Measurements from ENCODE around the gene CCL19. TPM values are rescaled to one million over a fixed set of nuclear protein-coding genes. Genes with fewer than 3 reads are reported as not detected.

Gene CCL19
- total and polyA plus RNA-seq, 2 donors (not counting 3 experiments of a cell fraction or from before 2014, with no cell fraction given), result not detected

- H3K79me2 ChIP-seq (ENCODE audit: control insufficient read depth, insufficient read depth, low read length), result no peaks in the 10 kb centered on the region
- dilution Hi-C loops (cut with MboI; ENCODE audit: extremely low pct_ligation_motif_present, low sequenced_read_pairs) (no loop called here), intact Hi-C loops (cut with micrococcal nuclease) (loop anchor here (1.0 to 10.0 kb wide), 3 partner anchors 11 to 309 kb away; partner anchors contain the start of gene DNAJB5)
- H2AFZ ChIP-seq (ENCODE audit: low read depth, low read length), result no peak overlapping the region
- H3K9ac ChIP-seq (replicated peaks; ENCODE audit: extremely low read depth, insufficient read depth, low read length), result no peak overlapping the region
- no TSS peak for BruUV-seq (replicated peaks)
- no peaks in the 10 kb centered on the region for H3K27me3 ChIP-seq (ENCODE audit: control insufficient read depth in 2 of 2, insufficient read depth in 2 of 2, low read length in 2 of 2)
- no peaks in the 10 kb centered on the region for H3K36me3 ChIP-seq (ENCODE audit: control insufficient read depth in 2 of 2, extremely low read depth in 1 of 2, insufficient read depth in 2 of 2, low read length in 2 of 2)
- DNase-seq (ENCODE audit: low read depth, low spot score) (no peak), FAIRE-seq (no peak)
- H3K9me1 ChIP-seq (replicated peaks; ENCODE audit: control insufficient read depth, extremely low read depth, insufficient read depth, low read length), result no peaks in the 10 kb centered on the region
- no peak for TF ChIP-seq MYC (IDR thresholded peaks at IDR 0.05; ENCODE audit: low read depth, low read length)
- TF ChIP-seq GATA2 (IDR thresholded peaks at IDR 0.05; ENCODE audit: insufficient read depth, insufficient read length, low read depth, low read length), result no peak
- TF ChIP-seq POLR2A (IDR thresholded peaks at IDR 0.05; ENCODE audit: low read depth, low read length), result no peak
- no peak for TF ChIP-seq POLR2AphosphoS5 (IDR thresholded peaks at IDR 0.05; ENCODE audit: insufficient read depth, low read depth, low read length)
- no peak for TF ChIP-seq FOS (IDR thresholded peaks at IDR 0.05; ENCODE audit: borderline replicate concordance, insufficient read depth, low read length)
- TF ChIP-seq, protein P1, sequence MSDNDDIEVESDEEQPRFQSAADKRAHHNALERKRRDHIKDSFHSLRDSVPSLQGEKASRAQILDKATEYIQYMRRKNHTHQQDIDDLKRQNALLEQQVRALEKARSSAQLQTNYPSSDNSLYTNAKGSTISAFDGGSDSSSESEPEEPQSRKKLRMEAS (IDR thresholded peaks at IDR 0.05; ENCODE audit: insufficient read depth, insufficient read length), result no peak
- TF ChIP-seq EZH2 (IDR thresholded peaks at IDR 0.05; ENCODE audit: borderline replicate concordance, low read depth, low read length, severe bottlenecking), result no peak
- TF ChIP-seq JUN (IDR thresholded peaks at IDR 0.05; ENCODE audit: borderline replicate concordance, insufficient read depth, insufficient read length, low read depth), result no peak
- no peaks in the 10 kb centered on the region for H3K4me1 ChIP-seq (ENCODE audit: control insufficient read depth, extremely low read depth, insufficient read depth, low read length)
- CTCF ChIA-PET, result interaction anchor here (1.1 to 6.2 kb wide), 5 partner anchors 10 to 309 kb away, joined by 3 to 92 read pairs (median 4); no protein-coding TSS in a partner anchor
- H3K9me3 ChIP-seq (replicated peaks; ENCODE audit: control insufficient read depth, insufficient read depth, low read length), result no peaks in the 10 kb centered on the region
- H3K4me2 ChIP-seq (ENCODE audit: insufficient read depth, low read length), result no peak overlapping the region
- H4K20me1 ChIP-seq (replicated peaks; ENCODE audit: control insufficient read depth, extremely low read depth, insufficient read depth, low read length), result no peaks in the 10 kb centered on the region
- H3K27ac ChIP-seq (ENCODE audit: insufficient read depth, low read depth, low read length), result no peak overlapping the region
- POLR2A ChIA-PET, result no interaction called here
- H3K4me3 ChIP-seq (replicated peaks in 1 of 3; ENCODE audit: insufficient read depth in 1 of 3, low read depth in 1 of 3, low read length in 3 of 3), result no peak overlapping the region
Observed at GRCh38 chr9:34675869-34676268, 15.2 kb downstream of the CCL19 start.

Measured in endothelial cell of umbilical vein (primary cell).